ENCODE measurements around the gene ACOX2.

Gene ACOX2

GRCh38 chr3:58536501-58537411 lies at the start of gene ACOX2:
Gene ACOX2, minus strand, starts transcription at chr3:58537190. Its CDS starts 2,084 bp downstream, at chr3:58535106.
- DNase-seq = no peak

DNA sequence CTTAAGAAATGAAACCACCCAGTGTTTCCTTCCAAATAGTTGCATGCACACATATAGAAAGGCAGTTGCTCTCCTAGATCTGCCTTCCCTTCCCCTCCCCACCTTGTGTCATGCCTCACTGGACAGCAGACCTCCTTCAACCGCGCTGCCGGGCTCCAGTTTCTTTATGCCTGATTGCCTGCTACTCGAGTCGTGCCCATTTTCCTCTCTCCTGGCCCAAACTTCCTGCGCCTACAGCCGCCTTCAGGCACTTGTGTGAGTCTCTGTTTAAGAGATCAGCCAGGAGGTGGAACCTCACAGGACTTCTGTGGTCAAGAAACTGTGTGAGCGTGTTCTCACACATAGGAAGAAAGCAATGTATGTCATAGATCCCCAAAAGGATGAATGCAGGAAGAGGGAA lies 49.0 kb upstream of the ACOX2 start:
- no peak for DNase-seq

- peak; percentile 44 for DNase-seq
These were observed 48.2 kb upstream of the ACOX2 start for GRCh38 chr3:58585005-58585786.

DNA sequence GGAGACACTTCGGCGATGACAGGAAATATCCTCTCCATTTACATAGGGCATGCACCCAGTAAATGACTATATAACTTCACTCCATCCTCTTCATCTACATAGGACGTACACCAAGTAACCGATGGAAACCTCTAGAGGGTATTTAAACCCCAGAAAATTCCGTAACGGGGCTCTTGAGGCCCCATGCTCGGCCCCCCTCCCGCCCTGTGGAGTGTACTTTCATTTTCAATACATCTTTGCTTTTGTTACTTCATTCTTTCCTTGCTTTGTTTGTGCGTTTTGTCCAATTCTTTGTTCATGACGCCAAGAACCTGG lies 47.7 kb upstream of the ACOX2 start:
- DNase-seq = no peak

DNA sequence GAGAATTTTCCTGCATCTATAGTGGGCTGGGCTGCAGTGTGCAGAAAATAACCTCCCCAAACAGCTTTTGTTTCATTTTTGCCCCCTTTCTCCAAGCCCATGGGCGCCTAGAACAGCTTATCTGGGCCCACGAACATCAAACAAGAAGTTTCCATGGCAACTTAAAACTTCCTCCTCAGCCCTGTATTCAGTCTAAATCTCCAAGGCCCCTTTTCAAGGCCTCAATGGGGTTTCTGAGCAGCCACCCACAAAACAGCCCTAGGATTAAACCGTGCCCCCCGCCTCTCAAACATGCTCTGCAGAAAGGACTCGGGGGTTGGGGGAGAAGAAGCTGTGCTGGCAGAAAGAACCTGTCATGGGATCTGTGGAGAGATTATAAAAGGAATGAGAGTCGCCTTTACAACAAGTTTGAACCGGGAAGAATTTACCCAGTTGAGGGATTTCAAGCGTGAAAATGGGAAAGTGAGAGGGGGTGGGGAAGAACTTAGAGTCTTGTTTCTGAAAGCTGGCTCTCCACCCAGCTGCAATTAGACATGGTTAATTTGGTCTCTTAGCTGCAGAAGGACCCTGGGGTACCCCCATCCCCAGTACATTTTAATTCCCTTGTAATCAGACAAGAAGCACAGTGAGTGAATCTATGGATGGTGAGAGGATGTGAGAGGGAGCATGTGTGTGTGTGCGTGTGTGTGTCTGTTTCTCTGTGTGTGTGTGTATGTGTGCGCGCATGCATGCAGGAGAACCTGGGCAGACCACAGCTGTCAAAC lies 44.5 kb upstream of the ACOX2 start:
- DNase-seq = no peak

GRCh38 chr3:58580826-58581327 lies 43.9 kb upstream of the ACOX2 start:
- DNase-seq = no peak

DNA sequence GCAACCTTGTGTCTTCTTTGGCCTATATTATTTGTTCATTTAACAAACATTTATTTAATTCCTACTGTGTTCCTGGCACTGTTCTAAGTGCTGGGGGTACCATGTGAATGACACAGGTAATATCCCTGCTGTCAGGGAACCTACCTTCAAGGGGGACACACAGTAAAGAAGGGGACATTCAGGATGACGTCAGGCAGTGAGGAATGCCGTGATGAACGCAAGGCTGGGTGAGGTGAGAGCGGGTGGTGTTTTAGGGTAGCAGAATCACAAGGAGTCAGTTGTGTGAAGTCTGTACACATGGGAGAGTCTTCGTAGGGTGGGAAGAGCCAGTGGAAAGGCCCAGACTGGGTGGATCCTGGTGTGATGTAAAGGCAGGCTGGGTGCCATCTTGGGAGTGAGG lies 41.9 kb upstream of the ACOX2 start:
- DNase-seq = no peak

- DNase-seq = no peak
These were observed 40.4 kb upstream of the ACOX2 start, which contains the start of gene FAM107A for GRCh38 chr3:58577269-58577821. Gene FAM107A, minus strand, starts transcription at chr3:58577391. Its CDS starts 7,531 bp downstream, at chr3:58569860.

DNA sequence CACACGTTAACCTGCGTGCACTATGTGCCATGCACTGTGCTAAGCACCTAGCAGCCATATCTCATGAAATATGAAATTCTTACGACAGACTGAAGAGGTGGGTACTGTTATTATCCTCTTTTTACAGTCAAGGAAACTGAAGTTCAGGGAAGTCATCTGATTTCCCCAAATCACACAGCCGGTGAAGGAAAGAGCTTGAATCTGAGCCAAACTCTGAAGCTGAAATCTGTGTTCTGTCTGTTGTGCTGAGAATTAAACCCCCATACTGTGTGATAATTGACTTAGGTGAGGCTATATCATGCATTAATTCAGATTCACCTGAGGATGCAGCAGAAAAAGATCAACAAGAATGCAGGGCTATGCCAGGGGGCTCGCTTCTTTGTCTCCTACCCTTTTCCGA lies 39.7 kb upstream of the ACOX2 start:
- DNase-seq = no peak

- DNase-seq = no peak
These were observed 39.1 kb upstream of the ACOX2 start for GRCh38 chr3:58575971-58576652.

- DNase-seq = no peak
These were observed 37.7 kb upstream of the ACOX2 start for GRCh38 chr3:58574682-58575081.

DNA sequence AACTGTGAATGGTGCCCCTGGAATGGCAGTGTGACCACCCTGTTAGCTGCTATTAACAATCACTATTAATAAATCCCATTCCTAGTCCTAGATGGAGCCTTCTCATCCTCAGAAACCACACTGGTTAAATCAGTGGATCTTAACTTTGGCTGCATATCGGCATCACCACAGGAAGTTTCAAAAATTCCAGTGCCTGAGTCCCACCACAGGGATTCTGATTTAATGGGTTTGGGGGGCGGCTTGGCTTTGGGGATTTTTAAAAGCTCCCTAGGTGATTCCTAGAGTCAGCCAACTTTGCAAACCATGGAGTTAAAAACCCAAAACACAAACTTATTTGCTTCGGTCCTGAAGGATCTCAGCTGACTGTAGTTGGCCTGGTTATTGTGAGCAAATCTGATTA lies 37.1 kb upstream of the ACOX2 start:
- no peak for DNase-seq

- no peak for DNase-seq
These were observed 36.6 kb upstream of the ACOX2 start for GRCh38 chr3:58573640-58574039.

GRCh38 chr3:58572634-58573230 lies 35.7 kb upstream of the ACOX2 start:
- DNase-seq = no peak

DNA sequence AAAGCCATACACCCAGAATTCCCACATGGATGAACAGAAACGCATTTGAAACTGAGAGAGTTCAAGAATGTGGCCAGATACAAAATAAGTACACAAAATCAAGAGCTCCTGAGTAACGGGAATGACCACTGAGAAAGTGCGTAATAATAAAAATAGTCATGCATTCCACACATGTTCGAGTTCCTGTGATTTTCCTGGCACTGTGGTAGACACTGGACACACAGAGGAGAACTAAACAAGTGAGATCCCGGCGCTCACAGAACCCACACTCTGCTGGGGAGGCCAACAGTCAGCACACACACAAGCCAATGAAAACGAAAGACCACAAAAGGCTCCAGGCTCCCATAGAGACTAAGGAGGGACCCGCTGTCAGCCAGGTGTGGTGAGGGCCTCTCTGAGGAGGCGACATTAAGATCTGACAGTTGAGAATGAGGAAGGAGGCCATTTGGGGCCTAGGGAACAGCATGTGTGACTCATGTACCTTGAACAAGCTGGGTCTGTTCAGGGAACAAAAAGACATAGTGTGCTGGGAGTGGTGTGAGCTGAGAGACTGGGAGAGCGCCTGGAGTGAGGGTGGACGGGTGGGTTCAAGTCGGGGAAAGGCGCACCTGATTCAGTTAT lies 35.1 kb upstream of the ACOX2 start:
- no peak for DNase-seq

GRCh38 chr3:58570851-58571250 lies 33.9 kb upstream of the ACOX2 start:
- DNase-seq = no peak

- DNase-seq = no peak
These were observed 32.5 kb upstream of the ACOX2 start for GRCh38 chr3:58569287-58570001.

- peak; percentile 20 for DNase-seq
These were observed 31.7 kb upstream of the ACOX2 start for GRCh38 chr3:58568572-58569286.

DNA sequence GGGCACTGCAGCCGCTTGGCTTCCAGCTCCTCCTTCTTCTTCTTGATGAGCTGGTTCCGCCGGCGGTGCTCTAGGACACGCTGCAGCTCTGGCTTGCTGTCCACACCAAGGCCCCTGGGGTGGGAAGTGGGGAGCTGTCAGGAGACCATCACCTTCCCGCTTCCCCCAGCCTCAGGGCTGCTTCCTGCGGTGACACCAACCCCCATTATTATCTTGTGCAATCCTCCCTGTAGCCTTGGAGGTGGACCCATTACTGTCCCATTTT lies 30.2 kb upstream of the ACOX2 start:
- no peak for DNase-seq
